ENCODE results near the gene KIF6. TPM values are rescaled to one million over a fixed set of nuclear protein-coding genes. Genes with fewer than 3 reads are reported as not detected.
"Not testable (repeated sequence)": the region's sequence is repeated elsewhere in the genome, so short reads cannot be mapped to it uniquely, and the experiment has no call there.

Gene KIF6
- polyA plus RNA-seq, 5 donors, result 2.4 to 3.9 (median 2.6) TPM

DNA sequence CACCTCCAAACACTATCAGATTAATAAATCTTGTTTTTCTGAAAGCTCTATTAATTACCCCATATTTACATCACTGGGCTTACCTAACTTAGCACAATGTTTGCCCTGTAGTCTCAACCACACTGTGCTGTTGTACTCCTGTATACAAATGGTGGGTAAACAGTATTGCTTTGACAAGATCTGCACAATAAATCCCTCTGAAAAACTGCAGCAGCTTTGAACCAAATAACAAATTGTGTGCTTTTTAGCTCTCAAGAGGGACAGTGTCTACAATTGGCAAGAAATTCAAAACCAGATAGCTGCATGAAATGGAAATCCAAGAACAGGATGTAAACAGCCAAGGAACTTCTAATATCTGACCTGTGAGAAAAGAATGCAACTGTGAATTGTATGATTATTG, 10.4 kb downstream of the KIF6 start:
- no peak for DNase-seq

DNA sequence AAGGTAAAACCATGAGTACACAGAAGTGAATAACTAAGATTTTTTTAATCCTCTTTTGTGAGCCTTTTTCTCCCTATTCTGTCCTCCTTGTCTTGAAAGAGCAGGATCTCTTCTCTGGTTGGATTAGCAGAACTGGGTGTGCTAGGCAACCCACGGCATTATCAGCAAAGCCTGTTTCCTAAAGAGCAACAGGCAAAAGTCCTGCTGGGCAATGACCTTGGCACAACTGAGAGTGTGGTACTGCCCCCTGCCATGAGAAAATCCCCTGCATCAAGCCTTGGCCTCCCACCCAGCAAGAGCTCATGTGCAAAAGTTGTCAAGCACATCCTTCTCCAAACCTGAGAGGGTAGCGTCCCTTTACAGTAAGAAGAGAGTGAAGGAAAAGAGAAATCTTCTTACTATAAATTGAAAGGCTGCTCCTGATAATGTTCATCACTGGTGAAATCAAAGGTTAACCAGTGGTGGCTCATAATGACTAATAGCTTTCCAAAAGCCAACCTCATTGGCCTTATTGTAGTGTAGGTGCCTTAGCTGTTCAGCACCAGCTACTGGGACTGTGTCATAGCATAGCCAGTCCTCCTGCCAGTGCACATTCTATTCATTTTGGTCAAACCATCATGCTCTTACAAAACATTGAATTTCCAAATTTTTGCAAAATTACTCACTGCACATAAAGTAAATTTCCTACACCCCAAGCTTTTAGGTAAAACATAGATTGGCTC, 17.1 kb downstream of the KIF6 start:
- DNase-seq, result no peak

DNA sequence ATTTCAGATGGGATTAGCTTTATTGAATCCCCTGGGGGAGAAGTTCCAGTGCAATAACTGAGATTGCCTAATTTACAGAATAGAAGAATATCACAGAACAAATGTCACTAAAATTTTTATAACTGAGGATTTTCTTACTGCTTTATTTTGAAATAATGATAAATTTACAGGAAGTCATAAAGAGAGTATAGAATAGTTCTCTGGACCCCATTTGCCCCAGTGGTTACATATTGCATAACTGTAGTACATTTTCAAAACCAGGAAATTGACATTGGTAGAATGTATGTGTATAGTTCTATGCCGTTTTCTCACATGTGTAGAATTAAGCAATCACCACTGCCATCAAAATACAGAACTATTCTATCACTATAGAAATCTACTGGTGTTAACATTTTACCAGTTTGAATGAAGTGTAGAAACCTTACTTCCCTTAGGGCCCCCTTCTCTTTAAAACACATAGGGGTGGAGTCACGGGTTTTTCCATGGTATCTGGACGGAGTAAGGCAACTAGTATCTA, 18.3 kb downstream of the KIF6 start:
- no peak for DNase-seq

DNA sequence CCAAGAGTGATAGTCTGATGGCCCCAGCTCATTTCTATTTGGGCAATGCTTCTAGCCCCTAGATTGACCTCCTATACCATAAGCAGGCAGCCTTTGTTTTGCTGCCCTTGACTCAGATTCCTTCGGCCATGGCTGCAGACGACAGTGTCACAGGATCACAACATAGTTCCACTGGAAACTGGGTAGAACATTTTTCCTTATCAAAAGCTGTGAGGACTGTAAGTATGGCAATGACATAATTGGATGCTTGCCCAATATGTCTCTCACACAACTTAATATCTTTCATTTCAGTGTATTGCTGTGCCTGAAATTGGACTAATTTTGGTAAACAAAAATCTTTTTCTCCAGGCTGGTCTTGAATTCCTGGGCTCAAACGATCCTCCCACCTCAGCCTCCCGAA, 22.9 kb downstream of the KIF6 start:
- DNase-seq, result no peak

DNA sequence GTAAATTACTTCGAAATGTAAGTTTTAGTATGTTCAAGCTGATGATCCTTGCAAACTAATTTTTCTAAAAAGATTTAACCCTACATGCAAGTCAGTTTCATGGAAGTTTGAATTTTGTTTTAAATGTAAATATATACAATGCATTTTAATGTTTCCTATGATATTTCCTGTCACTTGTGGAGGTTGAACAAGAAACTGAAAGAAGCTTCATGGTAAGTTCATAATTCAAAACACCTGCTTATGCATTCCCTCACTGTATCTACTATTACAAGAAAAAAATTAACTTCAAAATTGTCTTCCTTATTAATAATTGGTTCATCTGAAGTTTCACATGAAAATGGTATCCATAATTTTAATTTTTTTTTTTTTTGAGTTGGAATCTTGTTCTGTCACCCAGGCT, 24.8 kb downstream of the KIF6 start:
- DNase-seq, result no peak

DNA sequence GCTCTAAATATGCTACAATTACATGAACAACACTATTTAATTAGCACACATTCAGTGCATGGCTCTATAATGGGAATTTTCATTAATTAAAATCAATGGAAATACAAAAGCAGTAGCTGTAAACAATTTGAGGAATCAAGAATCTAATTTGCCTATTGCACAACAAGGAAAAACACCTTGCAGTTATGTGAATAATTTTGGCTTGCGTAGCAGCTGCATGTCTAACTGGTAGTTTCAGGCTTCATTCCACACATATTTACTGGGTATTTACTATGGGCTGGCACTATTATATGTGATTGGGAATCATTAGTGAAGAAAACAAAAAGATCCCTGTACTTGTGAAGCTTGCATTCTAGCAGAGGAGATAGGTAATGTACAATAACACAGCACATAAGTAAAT, 26.4 kb downstream of the KIF6 start:
- no peak for DNase-seq

DNA sequence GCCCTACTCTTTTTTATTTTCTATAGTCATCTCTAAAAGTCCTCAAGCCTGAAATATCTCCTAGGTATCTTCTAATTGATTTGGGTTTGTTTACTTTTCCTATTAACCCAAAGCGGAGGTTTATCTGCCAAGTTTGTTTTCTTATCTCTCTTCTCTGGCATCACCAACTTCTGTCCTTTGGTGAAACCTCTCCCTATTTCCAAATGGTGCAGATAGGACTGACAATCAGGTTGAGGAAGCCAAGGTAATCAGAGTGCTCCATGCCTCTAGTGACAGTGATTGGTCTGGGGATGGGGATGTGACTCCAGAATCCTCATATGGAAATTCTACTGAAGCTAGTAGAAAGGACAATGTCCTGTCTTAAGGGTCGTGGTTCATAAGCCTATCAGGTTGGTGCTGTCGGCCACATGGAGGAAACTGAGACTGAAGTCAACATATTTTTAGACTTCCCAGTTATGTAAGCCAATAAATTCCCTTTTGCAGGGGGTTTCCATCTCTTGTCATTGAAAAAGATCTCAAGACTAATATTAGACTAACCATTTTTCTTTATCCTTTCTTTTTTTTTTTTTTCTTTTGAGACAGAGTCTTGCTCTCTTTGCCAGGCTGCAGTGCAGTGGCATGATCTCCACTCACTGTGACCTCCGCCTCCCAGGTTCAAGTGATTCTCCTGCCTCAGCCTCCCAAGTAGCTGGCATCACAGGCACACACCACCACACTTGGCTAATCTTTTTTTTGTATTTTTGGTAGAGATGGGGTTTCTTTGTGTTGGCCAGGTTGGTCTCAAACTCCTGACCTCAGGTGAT, 28.0 kb downstream of the KIF6 start:
- no peak for DNase-seq

DNA sequence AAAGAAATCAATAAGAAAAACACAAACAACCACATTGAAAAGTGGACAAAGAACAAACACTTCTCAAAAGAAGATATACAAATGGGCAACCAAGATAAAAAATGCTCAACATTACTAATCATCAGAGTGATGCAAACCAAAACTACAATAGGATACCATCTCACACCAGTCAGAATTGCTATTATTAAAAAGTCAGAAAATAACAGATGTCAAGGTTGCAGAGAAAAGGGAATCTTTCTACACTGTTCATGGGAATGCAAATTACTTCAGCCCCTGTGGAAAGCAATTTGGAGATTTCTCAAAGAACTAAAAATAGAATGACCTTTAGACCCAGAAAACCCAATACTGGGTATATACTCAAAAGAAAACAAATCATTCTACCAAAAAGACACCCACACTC, 29.8 kb downstream of the KIF6 start:
- no peak for DNase-seq

DNA sequence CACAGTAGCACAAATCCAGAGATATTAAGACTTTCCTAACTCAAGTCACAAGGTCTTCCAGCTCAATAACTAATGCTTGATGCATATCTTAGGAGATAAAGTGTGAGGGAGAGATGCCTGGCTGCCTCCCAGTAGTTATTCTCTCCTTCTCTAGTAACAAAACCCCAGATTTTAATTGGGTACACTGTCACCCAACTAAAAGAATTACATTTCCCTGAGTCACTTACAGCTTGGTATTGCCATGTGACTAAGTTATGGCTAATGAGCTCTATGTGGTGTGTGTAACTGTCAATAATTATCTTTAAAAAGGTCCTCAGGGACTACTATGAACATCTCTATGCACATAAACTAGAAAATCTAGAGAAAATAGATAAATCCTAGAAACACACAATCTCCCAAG, 32.0 kb downstream of the KIF6 start:
- no peak for DNase-seq

DNA sequence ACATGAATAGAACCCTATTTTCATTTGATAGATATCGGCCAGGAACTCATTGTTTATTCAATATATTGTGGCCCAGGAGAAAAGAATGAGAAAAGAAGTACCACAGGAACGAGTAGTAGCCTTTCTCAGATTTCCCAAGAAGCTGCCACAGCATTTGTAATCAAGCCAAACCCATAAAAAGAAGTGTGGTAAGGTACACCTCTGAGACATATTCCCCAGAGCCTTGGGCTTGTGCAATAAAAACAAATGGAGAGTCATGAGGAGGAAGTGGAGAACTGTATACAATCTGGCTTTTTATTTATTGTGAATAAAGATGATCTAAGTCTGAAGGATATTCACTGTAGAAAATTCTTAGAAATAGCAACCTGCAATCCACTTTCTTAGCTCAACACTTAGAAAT, 36.7 kb downstream of the KIF6 start:
- no peak for DNase-seq

DNA sequence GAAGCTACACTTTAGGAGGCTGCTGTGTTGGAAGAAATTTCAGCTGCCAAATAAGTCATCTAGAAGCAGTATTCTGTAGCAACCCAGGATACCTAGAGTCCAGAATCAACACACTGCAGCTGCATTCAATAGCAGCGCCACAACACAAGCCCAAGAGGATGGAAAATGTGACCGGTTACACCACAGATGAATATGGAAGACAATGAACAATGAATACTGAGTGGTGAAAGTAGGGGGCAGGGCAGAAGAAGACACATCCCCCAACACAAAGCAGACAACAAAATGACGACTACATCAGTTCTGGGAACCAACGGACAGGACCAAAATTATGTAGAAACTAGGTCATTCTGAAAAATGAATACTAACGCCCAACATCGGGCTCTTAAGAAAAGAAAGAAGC, 38.2 kb downstream of the KIF6 start:
- no peak for DNase-seq

DNA sequence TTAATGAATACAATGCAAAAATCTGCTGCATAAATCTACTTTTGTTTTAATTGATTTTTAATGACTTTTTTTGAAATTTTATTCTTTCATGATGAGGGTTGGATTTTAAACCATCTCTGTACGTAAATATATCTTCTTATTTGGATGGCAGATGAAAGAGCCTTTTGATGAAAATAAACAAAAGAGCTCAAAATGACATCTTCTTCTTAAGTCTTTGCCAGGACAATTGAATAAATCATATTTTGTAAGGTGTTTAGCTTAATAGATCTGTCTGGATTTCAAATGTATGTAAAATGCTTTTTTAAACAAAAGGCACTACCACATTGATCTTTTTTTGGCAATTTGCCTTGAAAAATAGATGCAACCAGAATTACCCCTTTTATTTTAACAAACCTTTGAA, 39.3 kb downstream of the KIF6 start:
- DNase-seq, result no peak

DNA sequence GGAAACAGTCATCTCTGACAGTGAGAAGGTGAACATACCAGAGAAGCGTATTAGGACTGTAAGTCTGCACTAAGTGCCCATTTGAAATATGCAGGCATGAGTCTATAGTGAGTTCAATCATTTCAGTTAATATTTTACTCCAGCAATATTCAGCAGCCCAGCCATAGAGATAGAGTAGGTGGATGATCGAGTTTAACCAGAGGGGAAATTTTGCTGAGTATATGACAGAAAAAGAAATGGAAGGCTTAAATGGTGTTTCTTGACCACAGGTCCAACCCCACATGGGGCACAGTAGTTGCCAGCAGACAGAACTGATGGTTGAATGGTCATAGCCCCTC, 39.8 kb downstream of the KIF6 start:
- no peak for DNase-seq

DNA sequence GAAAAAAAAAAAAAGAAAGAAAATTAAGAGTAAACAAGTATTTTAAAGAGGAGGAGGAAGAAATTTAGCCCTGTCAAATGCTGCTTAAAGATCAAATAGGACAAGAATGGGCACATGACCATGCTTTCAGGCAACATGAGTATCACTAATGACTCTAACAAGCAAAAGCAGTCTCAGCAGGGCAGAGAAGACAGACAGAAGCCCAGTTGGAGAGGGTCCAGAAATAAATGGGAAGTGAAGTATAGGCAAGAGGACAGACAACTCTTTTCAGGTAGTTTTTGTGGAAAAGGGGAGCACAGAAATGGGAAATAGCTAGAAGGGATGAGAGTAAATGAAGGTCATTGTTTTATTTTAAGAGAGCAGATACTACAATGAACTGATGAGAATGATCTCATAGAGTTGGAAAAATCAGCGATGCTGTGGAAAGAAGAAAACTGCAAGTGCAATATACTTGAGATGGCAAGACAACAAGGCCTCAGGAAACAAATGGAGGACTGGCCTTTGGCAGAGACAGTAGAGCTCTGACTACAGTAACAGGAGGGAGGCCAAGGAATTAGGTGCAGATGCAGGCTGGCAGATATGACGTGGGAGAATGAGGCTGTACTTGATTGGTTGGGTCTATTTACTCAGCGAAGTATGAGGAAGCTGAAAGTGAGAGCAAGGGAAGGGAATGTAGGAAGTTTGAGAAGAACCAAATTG, 40.3 kb downstream of the KIF6 start:
- DNase-seq, result no peak

DNA sequence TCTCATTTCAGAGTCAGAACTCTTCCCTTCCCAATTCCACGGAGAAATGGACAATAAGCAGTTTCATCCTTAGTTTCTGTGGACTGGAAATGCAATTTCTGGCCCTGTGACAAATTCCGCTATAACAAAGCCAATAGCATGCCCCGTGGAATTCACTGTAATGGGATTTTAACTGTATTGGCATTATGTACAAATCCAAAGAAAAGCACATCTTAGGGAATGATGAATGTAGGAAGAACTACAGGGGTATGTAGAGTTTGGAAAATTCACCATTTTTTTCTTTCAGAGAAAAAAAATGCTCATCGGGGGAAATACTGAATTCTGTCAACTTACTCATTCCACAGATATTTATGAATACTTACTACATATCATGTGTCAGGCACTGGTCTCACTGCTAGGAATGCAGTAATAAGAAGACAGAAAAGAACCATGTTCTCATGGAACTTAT, 43.5 kb downstream of the KIF6 start:
- peak in 1 of 2 donors; percentile 16 for DNase-seq

DNA sequence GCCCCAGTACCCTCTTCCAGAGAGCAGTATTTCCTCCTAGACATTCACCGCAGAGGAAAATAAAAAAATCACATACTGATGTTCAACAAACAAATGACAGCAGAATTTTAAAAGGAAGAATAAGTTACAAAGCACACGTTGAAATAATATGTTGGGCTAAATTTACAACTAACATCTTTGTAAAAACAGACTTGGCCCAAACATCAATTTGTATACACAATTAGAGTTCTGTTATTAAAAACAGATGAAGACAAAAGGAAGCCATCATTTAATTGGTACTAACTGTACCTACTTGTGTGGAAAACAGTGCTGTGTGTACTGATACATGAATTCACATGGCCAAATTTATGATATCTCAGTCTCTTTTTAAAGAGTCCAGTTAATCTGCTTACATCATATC, 46.3 kb downstream of the KIF6 start:
- DNase-seq, result no peak

DNA sequence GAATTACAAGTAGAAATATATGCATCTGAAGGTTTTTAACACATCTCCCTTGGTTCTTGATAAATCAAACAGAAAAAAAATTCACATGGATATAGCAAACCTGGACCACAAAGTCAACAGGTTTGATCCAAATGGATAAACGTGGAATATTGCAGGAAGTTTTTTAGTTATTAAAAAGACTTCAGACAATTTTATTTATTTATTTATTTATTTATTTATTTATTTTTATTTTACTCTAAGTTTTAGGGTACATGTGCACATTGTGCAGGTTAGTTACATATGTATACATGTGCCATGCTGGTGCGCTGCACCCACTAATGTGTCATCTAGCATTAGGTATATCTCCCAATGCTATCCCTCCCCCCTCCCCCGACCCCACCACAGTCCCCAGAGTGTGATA, 47.9 kb downstream of the KIF6 start:
- not testable (repeated sequence) for DNase-seq

DNA sequence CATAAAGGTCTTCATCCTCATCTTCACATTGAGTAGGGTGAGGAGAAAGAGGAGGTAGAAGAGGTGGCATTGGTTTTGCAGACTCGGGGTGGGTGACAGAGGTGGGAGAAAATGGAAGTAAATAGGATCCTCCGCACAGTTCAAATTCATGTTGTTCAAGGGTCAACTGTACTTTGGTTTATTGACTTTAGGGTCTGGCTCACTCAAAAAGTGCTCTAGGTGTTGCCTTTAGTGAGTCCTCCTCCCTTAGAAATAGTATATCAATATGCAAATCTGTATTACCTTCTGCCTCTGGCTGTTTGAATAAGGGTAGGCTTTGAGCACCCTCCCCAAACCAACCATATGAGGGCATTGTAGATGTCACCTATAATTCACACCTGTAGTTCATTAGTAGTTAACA, 54.7 kb downstream of the KIF6 start:
- no peak for DNase-seq

DNA sequence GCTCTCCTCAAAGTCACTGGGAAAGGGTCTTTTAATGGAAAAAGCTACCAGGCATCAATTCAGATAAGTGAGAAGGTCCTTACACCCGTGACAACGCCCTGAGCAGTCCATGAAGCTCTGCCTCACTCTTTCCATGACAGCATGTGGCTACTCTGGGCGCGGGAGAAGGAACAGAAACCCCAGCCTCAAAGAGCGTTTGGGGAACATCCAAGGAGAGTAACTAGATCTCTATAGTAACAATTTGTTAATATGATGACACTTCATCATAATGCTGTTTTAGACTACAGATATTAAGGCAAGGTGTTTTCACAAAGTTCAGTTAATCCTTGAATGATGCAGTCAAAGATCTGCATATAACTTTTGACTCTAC, 55.2 kb downstream of the KIF6 start:
- DNase-seq, result no peak

DNA sequence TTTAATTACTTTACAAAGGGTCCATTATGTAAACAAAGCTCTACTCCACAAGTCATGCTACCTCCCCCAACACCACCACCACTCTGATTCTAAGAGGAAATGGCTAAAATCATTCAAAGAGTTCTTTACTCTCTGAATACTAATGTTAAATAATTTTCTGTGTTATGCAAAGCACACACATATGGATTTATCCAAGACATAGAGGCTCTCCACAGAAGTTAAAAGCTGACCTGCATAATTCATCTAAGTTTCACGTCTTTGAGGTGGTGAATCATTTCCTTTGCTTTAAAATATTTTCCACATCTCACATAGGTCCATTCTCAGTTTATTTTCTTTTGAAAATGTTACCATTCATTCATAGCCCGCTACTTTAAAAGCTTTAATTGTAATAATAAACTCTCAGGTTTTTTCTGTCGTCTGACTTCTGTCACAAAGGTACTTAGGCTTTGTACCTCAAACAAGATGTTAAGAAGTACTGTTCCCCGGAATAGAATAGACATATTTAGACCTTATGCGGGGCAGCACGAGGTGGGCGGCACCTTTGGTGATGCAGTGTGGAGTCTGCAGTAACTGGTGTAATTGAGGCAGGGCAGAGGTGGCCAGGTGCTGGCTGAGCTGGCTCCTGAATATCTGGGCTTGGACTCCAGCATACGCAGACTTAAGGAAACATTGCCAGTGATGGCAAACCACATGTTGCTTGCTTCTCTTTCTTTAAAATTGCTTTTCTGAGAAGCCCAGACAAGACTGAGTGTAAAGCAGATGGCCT, 55.8 kb downstream of the KIF6 start:
- no peak for DNase-seq

DNA sequence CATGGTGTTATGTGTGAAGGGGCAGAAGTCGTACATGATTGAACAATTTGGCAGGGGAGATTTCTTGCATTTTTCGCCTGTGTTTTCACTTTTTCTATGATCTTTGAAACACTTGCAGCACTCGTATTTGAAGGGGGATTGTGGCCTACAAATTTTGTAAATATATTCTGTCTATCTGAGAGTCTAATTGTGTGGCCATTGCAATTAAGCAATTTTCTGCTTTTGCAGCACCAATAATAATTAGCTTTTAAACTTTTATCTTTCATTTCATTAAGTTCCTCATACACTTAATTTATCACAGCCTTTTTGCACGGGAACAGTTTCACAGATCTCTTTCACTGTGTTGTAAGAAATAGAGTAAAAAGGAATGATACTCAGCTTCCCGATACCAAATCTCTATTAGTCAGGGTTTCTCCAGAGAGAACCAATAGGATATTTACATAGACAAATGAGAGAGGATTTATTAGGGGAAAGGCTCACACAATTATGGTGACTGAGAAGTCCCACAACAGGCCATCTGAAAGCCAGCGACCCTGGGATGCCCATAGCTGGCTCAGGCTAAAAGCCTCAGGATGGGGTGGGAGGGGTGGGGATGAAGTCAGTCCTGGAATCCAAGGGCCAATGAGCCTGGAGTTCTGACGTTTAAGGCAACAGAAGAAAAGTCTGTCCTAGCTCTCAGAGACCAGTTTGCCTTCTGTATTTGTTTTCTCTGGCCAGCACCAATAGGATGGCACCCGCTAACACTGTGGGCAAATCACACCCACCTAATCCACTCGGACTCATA, 58.3 kb downstream of the KIF6 start:
- DNase-seq, result no peak

Data from right lung (tissue), 5 donors.